Type B pancreatic cell (in vitro differentiated cells): Measurements from ENCODE around the gene VSTM2A. TPM values are rescaled to one million over a fixed set of nuclear protein-coding genes. Genes with fewer than 3 reads are reported as not detected.

ENCODE experiments used
- DNase-seq: peaks from one replicate; pipeline ENCODE4 v3.0.0; 2021; ENCODE audit warnings: mixed read lengths; ENCODE audit not compliant: unreplicated experiment; ENCODE audit errors: extremely low spot score
- H3K27ac Mint-ChIP-seq: 2 replicates; pipeline ENCODE4 v1.8.0; 2021; ENCODE audit warnings: mild to moderate bottlenecking, mixed read lengths
- H3K27me3 Mint-ChIP-seq: 2 replicates; pipeline ENCODE4 v1.8.0; 2021; ENCODE audit warnings: mixed read lengths
- H3K36me3 Mint-ChIP-seq: 2 replicates; pipeline ENCODE4 v1.8.0; 2021; ENCODE audit warnings: mixed read lengths
- H3K4me1 Mint-ChIP-seq: one replicate; pipeline ENCODE4 v1.8.0; 2021; ENCODE audit warnings: mixed read lengths; ENCODE audit not compliant: unreplicated experiment
- H3K4me3 Mint-ChIP-seq: 2 replicates; pipeline ENCODE4 v1.8.0; 2021; ENCODE audit warnings: mild to moderate bottlenecking, mixed read lengths
- H3K9me3 Mint-ChIP-seq: 2 replicates; pipeline ENCODE4 v1.8.0; 2021; ENCODE audit warnings: mixed read lengths
- CTCF ChIP-seq: fragments of 200-600 bp; sonication (generic); conservative IDR thresholded peaks from 2 replicates; pipeline ENCODE4 v1.5.0; 2021; ENCODE audit warnings: antibody characterized with exemption, mild to moderate bottlenecking
- total RNA-seq: library from RNA; stranded (reverse); gene quantifications from 2 replicates; pipeline ENCODE4 v1.2.1, GENCODE V29; 2021; ENCODE audit warnings: low replicate concordance

VSTM2A gene
- total RNA-seq, 1 donor from 2014 or later, result 21.6 TPM

GRCh38 chr7:54565432-54565831, 23.3 kb downstream of the VSTM2A start:
- TF ChIP-seq CTCF, result no peak
- DNase-seq, result no peak
- H3K36me3 Mint-ChIP-seq, result no peaks in the 10 kb centered on the region
- H3K9me3 Mint-ChIP-seq, result no peaks in the 10 kb centered on the region
- no peak overlapping the region for H3K27ac Mint-ChIP-seq
- no peak overlapping the region for H3K4me3 Mint-ChIP-seq
- peaks cover 7% of the 10 kb centered on the region for H3K27me3 Mint-ChIP-seq
- H3K4me1 Mint-ChIP-seq, result peaks cover 8% of the 10 kb centered on the region

GRCh38 chr7:54581511-54581910, 39.3 kb downstream of the VSTM2A start:
- no peak overlapping the region for H3K27ac Mint-ChIP-seq
- no peaks in the 10 kb centered on the region for H3K27me3 Mint-ChIP-seq
- no peaks in the 10 kb centered on the region for H3K9me3 Mint-ChIP-seq
- no peaks in the 10 kb centered on the region for H3K4me1 Mint-ChIP-seq
- no peak for DNase-seq
- H3K36me3 Mint-ChIP-seq, result no peaks in the 10 kb centered on the region
- no peak for TF ChIP-seq CTCF
- no peak overlapping the region for H3K4me3 Mint-ChIP-seq

GRCh38 chr7:54591404-54592386, 49.5 kb downstream of the VSTM2A start:
- Mint-ChIP-seq H3K27me3 (no peaks in the 10 kb centered on the region), H3K27ac (no peak overlapping the region), H3K4me1 (no peaks in the 10 kb centered on the region), H3K4me3 (no peak overlapping the region), H3K36me3 (no peaks in the 10 kb centered on the region), H3K9me3 (no peaks in the 10 kb centered on the region)
- no peak for DNase-seq
- no peak for TF ChIP-seq CTCF

- DNase-seq, result no peak
- H3K27ac Mint-ChIP-seq, result no peak overlapping the region
These were observed 54.6 kb downstream of the VSTM2A start for GRCh38 chr7:54596747-54597146.

GRCh38 chr7:54615537-54615936, 73.4 kb downstream of the VSTM2A start:
- no peak for DNase-seq
- Mint-ChIP-seq H3K4me3 (no peak overlapping the region), H3K9me3 (no peaks in the 10 kb centered on the region), H3K27me3 (no peaks in the 10 kb centered on the region), H3K36me3 (no peaks in the 10 kb centered on the region), H3K4me1 (no peaks in the 10 kb centered on the region), H3K27ac (no peak overlapping the region)
- TF ChIP-seq CTCF, result no peak

More at GRCh38 chr7:54596747-54597146, 54.6 kb downstream of the VSTM2A start:
- Mint-ChIP-seq H3K4me3 (no peak overlapping the region), H3K9me3 (no peaks in the 10 kb centered on the region), H3K4me1 (no peaks in the 10 kb centered on the region), H3K36me3 (no peaks in the 10 kb centered on the region), H3K27me3 (peaks cover 3% of the 10 kb centered on the region)
- TF ChIP-seq CTCF, result no peak

Other genes starting within 250 kb of the VSTM2A start
- 115 and 124 TPM in 2 replicates for gene SEC61G, start 216.8 kb downstream of the VSTM2A start, total RNA-seq